ENCODE measurements around the gene MICU1.

DNA sequence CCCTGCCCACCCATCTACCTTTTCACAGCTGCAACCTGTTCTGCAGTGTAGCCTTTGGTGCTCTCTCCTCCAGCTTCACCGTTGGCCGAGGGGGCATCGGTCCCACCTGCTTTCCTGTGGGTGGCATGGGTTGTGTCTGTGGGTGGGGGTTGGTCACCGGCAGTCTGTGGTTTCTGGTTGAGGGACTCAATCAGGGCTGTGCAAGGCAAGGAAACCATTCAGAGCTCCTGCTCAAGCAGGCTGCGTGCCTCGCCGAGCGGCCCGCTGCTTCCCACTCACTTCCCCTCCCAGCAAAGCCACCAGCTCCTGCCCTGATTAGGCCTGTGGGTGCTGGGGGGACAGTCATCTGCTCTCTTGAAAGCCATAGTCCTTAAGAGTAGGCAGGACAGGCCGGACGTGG is 280.9 kb downstream of the MICU1 start:
- TF ChIP-seq, protein P1, sequence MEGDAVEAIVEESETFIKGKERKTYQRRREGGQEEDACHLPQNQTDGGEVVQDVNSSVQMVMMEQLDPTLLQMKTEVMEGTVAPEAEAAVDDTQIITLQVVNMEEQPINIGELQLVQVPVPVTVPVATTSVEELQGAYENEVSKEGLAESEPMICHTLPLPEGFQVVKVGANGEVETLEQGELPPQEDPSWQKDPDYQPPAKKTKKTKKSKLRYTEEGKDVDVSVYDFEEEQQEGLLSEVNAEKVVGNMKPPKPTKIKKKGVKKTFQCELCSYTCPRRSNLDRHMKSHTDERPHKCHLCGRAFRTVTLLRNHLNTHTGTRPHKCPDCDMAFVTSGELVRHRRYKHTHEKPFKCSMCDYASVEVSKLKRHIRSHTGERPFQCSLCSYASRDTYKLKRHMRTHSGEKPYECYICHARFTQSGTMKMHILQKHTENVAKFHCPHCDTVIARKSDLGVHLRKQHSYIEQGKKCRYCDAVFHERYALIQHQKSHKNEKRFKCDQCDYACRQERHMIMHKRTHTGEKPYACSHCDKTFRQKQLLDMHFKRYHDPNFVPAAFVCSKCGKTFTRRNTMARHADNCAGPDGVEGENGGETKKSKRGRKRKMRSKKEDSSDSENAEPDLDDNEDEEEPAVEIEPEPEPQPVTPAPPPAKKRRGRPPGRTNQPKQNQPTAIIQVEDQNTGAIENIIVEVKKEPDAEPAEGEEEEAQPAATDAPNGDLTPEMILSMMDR (IDR thresholded peaks at IDR 0.05): no peak
- no peak for TF ChIP-seq POLR2A (IDR thresholded peaks at IDR 0.05)
